GM18517 (cell line): ENCODE data around the gene DLGAP4.
A peak's percentile ranks its signal among the peaks of the same experiment; 100 is the strongest.
"Not testable (repeated sequence)": the region's sequence is repeated elsewhere in the genome, so short reads cannot be mapped to it uniquely, and the experiment has no call there.

ENCODE experiments used
- ATAC-seq: cut with Tn5 transposase; IDR thresholded peaks from one replicate; pipeline ENCODE4 v1.9.1; 2021; ENCODE audit warnings: mild to moderate bottlenecking, moderate library complexity; ENCODE audit not compliant: unreplicated experiment

Gene DLGAP4

DNA sequence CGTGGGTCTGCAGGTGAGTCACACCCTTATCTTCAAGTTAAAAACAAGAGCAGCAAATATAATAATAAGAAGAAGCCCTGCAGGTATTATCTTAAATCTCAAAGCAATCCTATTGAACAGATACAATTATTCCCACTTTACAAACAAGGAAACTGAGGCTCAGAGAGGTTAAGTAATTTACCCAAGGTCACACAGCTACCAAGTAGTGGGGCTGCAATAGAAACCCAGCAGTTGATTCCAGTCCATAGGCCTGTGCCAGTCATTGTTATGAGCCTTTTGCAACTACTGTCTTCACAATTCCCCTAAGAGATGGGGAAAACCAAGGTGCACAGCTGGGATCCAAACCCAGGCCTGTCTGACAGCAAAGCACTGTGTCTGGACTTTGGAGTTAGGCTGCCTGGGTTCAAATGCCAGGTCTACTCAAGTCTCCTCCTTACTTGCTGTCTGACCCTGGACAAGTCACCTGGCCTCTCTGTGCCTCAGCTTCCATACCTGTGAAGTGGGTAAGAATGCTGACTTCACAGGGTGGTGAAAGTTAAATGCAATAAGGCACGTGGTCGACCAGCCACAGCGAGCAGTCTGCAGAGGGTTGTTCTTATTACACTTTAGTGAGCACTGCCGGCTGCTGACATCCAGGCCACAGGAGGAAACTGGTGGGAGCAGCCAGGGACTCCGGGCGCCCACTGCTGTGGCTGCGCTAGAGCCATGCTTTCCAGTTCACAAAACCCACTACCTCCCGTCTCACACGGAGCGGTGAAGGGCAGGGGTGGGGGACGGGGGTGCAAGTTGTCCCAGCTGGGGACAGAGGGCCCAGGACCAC is 241.3 kb downstream of the DLGAP4 start:
- no peak for ATAC-seq

DNA sequence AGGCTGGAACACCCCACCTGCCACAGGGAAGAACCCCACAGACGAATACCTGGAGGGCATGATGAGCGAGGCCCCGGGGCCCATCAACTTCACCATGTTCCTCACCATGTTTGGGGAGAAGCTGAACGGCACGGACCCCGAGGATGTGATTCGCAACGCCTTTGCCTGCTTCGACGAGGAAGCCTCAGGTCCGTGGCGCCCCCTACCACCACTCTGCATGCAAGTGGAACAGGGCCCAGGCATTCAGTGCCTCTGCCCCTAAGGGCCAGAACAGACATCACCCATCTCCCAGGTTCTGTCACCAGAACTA is 241.8 kb downstream of the DLGAP4 start:
- no peak for ATAC-seq

DNA sequence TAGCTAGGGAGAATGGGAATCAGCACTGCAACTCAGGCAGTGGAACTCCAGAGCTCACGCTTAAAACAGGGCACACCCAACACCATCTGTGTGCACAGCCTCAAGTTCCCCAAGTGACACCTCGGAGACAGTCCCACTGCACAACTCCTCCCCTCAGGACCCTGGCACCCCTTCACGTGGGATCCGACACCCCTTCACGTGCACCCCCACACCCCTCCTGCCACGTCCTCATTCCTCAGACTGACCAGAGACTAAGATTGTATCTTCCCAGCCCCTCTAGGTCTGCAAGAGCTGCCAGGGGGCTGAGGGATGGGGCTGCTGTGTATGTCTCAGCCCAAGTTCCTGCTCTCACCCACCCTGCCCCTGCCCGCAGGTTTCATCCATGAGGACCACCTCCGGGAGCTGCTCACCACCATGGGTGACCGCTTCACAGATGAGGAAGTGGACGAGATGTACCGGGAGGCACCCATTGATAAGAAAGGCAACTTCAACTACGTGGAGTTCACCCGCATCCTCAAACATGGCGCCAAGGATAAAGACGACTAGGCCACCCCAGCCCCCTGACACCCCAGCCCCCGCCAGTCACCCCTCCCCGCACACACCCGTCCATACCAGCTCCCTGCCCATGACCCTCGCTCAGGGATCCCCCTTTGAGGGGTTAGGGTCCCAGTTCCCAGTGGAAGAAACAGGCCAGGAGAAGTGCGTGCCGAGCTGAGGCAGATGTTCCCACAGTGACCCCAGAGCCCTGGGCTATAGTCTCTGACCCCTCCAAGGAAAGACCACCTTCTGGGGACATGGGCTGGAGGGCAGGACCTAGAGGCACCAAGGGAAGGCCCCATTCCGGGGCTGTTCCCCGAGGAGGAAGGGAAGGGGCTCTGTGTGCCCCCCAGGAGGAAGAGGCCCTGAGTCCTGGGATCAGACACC is 242.8 kb downstream of the DLGAP4 start:
- ATAC-seq, result no peak

DNA sequence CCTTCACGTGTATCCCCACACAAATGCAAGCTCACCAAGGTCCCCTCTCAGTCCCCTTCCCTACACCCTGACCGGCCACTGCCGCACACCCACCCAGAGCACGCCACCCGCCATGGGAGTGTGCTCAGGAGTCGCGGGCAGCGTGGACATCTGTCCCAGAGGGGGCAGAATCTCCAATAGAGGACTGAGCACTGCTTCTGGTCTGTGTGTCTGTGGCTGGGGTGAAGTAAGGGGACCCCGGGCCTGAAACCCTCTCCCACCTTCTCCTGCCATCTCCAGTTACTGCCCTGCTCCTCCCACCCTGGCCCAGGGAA is 243.4 kb downstream of the DLGAP4 start:
- no peak for ATAC-seq

DNA sequence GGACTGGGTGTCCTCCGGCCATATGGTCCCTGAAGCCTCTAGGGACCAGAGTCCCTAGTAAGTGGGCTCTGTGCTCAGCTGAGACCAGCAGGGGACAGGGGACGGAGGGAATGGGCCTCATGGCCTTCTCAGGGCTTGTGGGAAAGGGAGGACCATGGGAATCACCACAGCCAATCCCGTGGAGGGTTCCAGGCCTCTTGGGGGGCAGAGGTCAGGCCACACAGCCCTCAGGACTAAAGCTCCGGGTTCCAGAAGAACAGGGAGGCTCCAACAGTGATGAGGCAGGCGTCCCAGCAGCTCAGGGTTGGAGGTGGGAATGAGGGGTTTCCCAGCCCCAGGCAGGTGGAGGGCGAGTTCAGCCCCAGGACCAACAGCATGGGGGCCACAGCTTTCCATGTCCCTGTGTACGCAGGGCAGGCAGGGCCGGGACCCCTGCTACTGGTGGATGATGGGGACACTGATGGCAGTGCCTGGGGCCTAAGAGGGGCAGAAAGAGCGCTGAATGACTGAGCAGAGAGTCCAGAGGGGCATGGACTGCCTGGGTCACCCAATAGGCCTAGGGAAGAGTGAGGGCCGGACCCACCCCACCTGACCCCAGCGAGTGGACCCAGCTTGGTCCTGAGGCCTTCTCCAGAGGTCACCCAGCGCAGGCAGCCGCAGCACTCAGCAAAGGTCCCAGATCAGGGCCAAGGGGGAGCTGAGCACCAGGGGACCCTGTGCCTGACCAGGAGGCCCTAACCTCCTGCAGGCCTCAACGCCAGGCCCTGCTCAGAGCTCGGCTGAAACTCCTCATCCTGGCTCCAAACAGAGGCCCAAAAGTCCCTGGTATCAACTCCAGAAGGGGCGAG is 244.0 kb downstream of the DLGAP4 start:
- ATAC-seq, result no peak

DNA sequence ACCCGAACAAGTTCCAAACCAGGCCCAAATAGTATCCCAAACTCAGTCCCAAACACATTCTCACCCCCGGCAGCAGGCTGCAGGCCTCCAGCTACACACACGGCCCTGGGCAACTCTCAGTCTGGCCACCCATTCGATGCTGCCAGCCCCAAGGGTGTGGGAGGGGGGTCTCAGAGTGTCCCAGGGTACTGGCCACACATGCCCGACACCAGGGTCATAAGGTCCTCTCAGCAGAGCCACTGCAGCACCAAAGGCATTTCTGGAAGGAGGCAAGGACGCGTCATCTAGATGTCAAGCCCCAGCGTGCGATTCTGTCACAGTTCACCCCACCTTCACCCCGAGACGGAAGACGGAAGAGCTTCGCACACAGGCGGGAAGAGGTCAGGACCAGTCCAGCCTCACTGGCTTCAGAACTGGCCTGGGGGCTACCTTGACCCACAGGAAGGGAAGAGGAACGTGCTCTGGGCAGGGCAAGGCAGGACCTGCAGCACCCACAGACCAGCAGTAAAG is 244.7 kb downstream of the DLGAP4 start:
- ATAC-seq, result no peak

DNA sequence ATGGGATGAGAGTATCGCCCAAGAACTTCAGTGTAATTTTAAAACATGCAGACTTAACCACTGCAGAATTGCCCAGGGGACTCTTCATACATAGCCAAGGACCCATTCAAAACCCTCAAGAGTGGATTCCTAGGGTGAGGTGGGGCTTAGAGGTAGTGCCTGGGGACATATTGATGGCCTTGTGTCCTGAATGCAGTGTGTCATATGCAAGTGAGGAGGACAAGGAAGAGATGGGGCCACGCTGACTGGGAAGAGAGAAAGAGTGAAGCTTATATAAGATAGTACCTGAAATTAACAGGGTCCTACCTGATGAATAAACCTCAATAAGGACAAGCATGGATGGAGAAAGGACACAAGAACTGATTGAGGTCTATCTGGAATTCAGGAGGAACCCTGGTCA is 249.1 kb downstream of the DLGAP4 start:
- ATAC-seq, result no peak

DNA sequence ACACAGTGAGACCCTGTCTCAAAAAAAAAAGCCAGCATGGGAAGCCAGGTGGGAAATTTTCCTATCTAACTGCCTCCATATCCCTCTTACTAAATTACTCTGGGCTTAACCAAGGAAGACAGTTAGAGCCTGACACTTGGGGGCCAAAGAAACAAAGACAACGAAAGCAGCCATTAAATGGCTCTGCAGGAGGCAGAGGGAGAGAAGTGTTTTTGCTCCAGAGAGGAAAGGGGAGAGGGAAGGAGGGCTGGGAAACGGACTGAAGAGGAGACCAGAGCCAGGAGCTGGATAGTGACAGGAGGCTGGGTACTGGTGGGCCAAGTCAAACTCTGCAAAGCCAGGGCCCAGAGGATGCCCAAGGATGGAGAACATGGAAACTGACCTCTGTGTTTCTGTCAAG is 256.6 kb downstream of the DLGAP4 start:
- ATAC-seq, result no peak

DNA sequence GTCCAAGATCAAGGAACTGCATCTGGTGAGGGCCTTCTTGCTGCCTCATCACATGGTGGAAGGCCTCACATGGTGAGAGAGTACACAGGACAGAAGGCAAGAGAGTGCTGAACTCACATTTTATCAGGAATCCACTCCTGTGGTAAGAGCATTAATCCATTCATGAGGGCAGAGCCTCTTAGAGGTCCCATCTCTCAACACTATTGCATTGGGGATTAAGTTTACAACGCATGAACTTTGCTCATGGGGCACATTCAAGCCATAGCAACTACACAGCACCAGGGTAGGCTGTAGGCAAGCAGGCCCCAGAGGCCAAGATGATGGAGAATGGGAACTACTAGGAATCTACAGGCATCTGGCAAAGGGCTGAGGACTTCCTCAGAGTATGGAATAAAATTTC is 257.2 kb downstream of the DLGAP4 start:
- no peak for ATAC-seq

DNA sequence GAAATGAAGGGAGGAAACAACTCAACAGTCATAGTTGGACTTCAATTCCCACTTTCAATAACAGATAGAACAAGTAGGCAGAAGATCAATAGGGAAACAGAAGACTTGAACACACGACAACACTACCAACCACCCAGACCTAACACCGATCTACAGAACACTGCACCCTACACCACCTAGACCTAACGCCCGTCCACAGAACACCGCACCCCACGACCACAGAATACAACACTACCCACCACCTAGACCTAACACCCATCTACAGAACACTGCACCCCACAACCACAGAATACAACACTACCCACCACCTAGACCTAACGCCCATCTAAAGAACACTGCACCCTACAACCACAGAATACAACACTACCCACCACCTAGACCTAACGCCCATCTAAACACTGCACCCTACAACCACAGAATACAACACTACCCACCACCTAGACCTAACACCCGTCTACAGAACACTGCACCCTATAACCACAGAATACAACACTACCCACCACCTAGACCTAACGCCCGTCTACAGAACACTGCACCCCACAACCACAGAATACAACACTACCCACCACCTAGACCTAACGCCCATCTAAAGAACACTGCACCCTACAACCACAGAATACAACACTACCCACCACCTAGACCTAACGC is 258.1 kb downstream of the DLGAP4 start:
- ATAC-seq, result not testable (repeated sequence)

DNA sequence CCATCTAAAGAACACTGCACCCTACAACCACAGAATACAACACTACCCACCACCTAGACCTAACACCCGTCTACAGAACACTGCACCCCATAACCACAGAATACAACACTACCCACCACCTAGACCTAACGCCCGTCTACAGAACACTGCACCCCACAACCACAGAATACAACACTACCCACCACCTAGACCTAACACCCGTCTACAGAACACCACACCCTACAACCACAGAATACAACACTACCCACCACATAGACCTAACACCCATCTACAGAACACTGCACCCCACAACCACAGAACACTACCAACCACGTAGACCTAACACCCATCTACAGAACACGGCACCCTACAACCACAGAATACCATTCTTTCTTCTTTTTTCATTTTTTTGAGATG is 258.6 kb downstream of the DLGAP4 start:
- ATAC-seq, result not testable (repeated sequence)

DNA sequence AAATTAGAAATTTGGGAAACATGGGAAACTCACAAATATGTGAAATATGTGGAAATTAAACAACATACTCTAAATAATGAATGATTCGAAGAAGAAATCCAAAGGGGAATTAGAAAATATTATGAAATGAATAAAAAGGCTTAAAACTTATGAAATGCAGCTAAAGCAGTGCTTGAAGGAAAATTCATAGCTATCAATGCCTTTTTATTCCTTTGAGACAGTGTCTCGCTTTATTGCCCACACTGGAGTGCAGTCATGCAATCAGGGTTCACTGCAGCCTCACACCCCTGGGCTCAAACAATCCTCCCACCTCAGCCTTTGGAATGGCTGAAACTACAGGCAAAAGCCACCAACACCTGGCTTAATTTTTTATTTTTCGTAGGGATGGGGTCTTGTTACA is 259.4 kb downstream of the DLGAP4 start:
- no peak for ATAC-seq

DNA sequence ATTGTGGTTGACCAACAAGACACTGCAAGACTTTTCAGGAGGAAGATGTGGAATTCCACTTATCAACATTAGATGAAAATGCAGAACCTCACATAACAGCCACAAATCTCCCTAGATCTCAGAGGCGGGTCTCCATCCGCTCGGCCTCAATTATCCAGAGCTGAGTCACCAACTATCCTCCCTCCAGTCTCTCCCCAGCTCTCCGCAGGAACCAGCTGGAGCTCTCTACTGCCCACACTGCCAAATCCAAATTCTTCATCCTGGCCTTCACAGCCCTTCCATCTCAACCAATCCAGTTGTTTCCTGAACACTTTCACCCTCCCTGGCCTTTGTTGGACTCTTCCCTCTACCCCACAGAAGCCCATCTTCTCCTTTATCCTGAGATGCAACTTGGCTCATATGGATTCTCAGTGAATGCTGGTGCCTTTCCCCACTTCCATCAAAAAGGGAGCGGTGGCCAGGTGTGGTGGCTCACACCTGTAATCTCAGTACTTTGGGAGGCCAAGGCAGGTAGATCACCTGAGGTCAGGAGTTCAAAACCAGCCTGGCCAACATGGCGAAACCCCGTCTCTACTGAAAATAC is 263.8 kb downstream of the DLGAP4 start:
- ATAC-seq, result no peak

DNA sequence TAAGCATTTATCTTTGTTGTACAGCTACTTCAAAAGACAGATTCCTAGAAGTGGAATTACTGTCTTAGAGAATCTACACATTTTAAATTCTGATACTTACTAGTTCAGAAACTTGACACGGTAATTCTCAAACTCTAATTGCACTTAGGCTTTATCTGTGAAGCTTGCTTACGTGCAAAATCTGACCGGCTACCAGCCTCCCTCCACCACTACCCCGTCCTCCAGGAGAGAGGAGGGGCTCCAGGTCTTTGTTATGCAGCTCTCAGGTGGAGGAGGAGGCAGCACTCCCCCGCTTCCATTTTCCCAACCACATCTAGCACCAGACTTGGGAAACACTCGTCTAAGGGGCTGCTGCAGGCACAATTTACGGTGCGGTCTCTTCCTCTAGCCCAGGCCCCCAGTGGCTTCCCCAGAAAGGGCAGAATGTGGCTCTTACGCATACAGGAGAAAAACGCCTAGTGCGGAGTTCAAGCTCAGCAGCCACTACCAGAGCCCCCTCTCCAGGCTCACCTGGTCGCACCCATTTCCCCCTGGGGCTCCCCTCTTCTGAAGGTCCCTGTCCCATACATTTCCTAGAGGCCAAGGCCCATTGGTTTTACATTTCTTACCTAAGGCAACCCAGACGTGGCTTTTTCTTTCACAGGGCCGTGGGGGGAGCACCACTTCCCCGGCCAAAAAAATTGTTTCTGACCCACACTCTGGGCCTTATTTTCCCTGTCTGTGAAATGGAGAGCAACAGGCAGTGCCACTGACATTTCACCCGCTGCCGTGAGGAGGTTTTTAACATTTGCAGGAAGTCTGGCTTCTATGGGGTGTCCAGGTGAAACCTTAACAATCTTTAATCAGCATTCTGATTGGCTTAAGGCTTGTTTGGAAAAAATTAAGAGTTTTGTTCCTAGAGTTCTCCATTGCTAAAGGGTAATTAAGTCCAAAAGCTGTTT is 265.7 kb downstream of the DLGAP4 start:
- no peak for ATAC-seq

DNA sequence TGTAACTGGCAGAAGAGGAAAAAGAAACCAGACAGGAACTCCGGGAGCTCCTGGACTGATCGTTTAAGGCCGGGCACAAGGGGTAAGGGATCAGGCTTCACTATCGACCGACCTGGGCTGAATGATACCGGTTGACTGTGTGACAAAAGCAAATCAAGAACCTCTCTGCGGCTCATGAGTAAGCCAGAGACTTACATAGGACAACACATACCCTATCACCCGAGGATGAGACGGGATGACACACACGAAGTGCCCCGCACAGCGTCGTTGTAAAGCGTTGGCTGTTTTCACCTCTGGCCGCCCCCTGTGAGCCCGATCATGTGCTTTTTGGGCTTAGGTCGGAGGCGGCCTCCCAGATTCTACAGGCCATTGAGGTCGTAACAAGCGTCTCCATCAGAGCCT is 266.6 kb downstream of the DLGAP4 start:
- peak; percentile 25 for ATAC-seq

DNA sequence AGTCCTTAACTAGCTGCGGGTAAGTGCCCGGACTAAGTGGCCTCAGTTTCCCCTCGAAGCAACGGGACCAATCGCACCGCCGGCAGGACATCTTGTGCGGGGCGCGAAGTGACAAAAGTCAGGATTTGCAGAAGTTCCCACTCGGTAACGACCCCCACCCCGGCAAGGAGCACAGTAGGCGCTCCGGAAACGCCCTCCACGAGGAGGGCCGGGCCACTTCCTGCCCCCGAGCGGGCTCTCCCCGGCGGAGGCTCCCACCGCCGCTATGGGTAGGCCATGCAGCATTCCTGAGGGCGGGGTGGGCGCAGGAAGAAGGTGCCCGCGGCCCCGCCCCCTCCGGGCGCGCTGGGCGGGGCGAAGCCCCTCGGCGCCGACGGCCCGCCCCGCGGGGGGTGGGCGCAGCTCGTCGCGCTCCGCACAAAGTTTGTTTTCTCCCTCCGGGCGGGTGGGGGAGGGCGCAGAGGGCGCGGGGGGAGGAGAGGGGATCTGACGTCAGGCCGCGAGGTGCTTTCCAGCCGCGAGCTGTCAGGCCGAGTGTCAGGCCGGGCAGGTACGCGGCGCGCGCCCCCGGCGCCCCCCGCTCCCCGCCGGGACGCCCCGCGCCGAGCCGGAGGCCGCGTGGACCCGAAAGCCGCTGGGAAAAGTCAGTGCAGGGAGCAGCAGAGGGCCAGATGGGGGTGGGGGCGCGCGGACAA is 267.1 kb downstream of the DLGAP4 start, which contains the start of gene TGIF2:
TSS of gene TGIF2 (plus strand) at position 495 of the 695 bp plus-strand sequence. CDS start 5,178 bp downstream, outside the sequence.
- peak; percentile 53 for ATAC-seq

DNA sequence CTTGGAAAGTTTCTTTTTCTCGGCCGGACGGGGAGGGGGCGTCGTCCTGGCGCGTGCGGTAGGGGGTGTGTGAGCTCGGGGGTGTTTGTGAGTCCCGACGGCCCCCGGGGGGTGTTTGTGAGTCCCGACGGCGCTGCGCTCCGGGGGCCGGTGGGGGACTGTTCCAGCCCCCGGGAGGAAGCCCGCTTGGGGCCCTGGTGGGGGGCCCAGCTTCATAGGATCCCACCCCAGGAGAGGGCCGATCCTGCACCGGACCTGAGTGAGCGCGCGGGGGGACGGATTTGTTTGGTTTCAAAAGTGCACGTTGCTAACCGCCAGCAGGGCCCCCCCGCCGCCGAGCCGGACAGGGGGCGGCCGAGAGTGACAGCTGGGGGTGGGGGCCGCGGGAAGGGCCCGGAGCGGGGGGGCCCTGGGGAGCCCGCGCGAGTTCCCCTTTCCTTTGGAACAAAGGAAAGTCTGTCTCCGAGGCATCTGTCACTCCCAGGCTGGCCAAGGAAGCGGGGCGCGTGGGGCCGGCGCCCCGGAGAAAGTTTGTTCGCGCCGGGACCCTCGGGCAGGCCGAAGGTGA is 267.7 kb downstream of the DLGAP4 start:
- no peak for ATAC-seq
